NCI-H146 treated with DMSO at 0.1 percent for 48 hours (cell line): ENCODE measurements around the gene TSEN15.

Experiments
- DNase-seq: peaks from one replicate; lab custom pipeline; 2025; ENCODE audit not compliant: unreplicated experiment; lab: John Stamatoyannopoulos, UW

TSEN15 gene

GRCh38 chr1:184052194-184052559 is 647 bp downstream of the TSEN15 start:
- no peak for DNase-seq

GRCh38 chr1:184052750-184053149 is 1.2 kb downstream of the TSEN15 start:
- no peak for DNase-seq

GRCh38 chr1:184053881-184054280 is 2.4 kb downstream of the TSEN15 start:
- DNase-seq = no peak

- DNase-seq = no peak
Observed at GRCh38 chr1:184056921-184057555, 5.5 kb downstream of the TSEN15 start.

GRCh38 chr1:184059887-184060286 is 8.4 kb downstream of the TSEN15 start:
- no peak for DNase-seq

- DNase-seq = no peak
Observed at GRCh38 chr1:184060316-184060715, 8.8 kb downstream of the TSEN15 start.

GRCh38 chr1:184061396-184062003 is 10.0 kb downstream of the TSEN15 start:
- no peak for DNase-seq

- DNase-seq = no peak
Observed at GRCh38 chr1:184062640-184063286, 11.2 kb downstream of the TSEN15 start.

- DNase-seq = no peak
Observed at GRCh38 chr1:184065559-184065958, 14.0 kb downstream of the TSEN15 start.

GRCh38 chr1:184068354-184068753 is 16.8 kb downstream of the TSEN15 start:
- DNase-seq = no peak

- no peak for DNase-seq
Observed at GRCh38 chr1:184069675-184070074, 18.1 kb downstream of the TSEN15 start.

- DNase-seq = no peak
Observed at GRCh38 chr1:184072376-184072775, 20.8 kb downstream of the TSEN15 start.

GRCh38 chr1:184074383-184074782 is 22.9 kb downstream of the TSEN15 start:
- no peak for DNase-seq

- peak; percentile 60 for DNase-seq
Observed at GRCh38 chr1:184075055-184076029, 23.8 kb downstream of the TSEN15 start.

- DNase-seq = no peak
Observed at GRCh38 chr1:184078564-184079249, 27.2 kb downstream of the TSEN15 start.

GRCh38 chr1:184080309-184080708 is 28.8 kb downstream of the TSEN15 start:
- no peak for DNase-seq

- no peak for DNase-seq
Observed at GRCh38 chr1:184082541-184083415, 31.2 kb downstream of the TSEN15 start.

- DNase-seq = no peak
Observed at GRCh38 chr1:184085667-184086066, 34.1 kb downstream of the TSEN15 start.

GRCh38 chr1:184088037-184088436 is 36.5 kb downstream of the TSEN15 start:
- no peak for DNase-seq

GRCh38 chr1:184093071-184093470 is 41.5 kb downstream of the TSEN15 start:
- DNase-seq = no peak
